Measurements from ENCODE around the gene C20orf144. TPM values are rescaled to one million over a fixed set of nuclear protein-coding genes. Genes with fewer than 3 reads are reported as not detected.

The C20orf144 gene
- total RNA-seq, 1 donor from 2014 or later = not detected

GRCh38 chr20:33651562-33652048 lies 10.5 kb upstream of the C20orf144 start:
- H3K36me3 ChIP-seq (ENCODE audit: control insufficient read depth, insufficient read depth, low read length) = no peaks in the 10 kb centered on the region
- TF ChIP-seq CTCF (IDR thresholded peaks at IDR 0.05; ENCODE audit: insufficient read depth, low read length, severe bottlenecking) = no peak
- no peak overlapping the region for H3K4me3 ChIP-seq (ENCODE audit: low read depth, low read length)
- peaks cover 1% of the 10 kb centered on the region for H3K27me3 ChIP-seq (ENCODE audit: control insufficient read depth, insufficient read depth, low read length)
- FAIRE-seq (no peak), DNase-seq (ENCODE audit: low read depth) (no peak)

- peak; percentile 39 for DNase-seq (ENCODE audit: low read depth)
- Histone ChIP-seq H3K27me3 (ENCODE audit: control insufficient read depth, insufficient read depth, low read length) (peaks cover 1% of the 10 kb centered on the region), H3K36me3 (ENCODE audit: control insufficient read depth, insufficient read depth, low read length) (no peaks in the 10 kb centered on the region), H3K4me3 (ENCODE audit: low read depth, low read length) (no peak overlapping the region)
- TF ChIP-seq CTCF (IDR thresholded peaks at IDR 0.05; ENCODE audit: insufficient read depth, low read length, severe bottlenecking) = peak; percentile 87
- FAIRE-seq = no peak
Measured at GRCh38 chr20:33653218-33653899, 8.8 kb upstream of the C20orf144 start.

- no peaks in the 10 kb centered on the region for H3K36me3 ChIP-seq (ENCODE audit: control insufficient read depth, insufficient read depth, low read length)
- TF ChIP-seq CTCF (IDR thresholded peaks at IDR 0.05; ENCODE audit: insufficient read depth, low read length, severe bottlenecking) = no peak
- H3K4me3 ChIP-seq (ENCODE audit: low read depth, low read length) = no peak overlapping the region
- no peak for FAIRE-seq
- no peak for DNase-seq (ENCODE audit: low read depth)
- H3K27me3 ChIP-seq (ENCODE audit: control insufficient read depth, insufficient read depth, low read length) = peaks cover 1% of the 10 kb centered on the region
Measured at GRCh38 chr20:33653900-33654596, 8.1 kb upstream of the C20orf144 start.

- TF ChIP-seq CTCF (IDR thresholded peaks at IDR 0.05; ENCODE audit: insufficient read depth, low read length, severe bottlenecking) = no peak
- H3K27me3 ChIP-seq (ENCODE audit: control insufficient read depth, insufficient read depth, low read length) = peaks cover 1% of the 10 kb centered on the region
- no peak overlapping the region for H3K4me3 ChIP-seq (ENCODE audit: low read depth, low read length)
- no peaks in the 10 kb centered on the region for H3K36me3 ChIP-seq (ENCODE audit: control insufficient read depth, insufficient read depth, low read length)
- FAIRE-seq (no peak), DNase-seq (ENCODE audit: low read depth) (no peak)
Measured at GRCh38 chr20:33654680-33655161, 7.4 kb upstream of the C20orf144 start.

- no peak overlapping the region for H3K4me3 ChIP-seq (ENCODE audit: low read depth, low read length)
- DNase-seq (ENCODE audit: low read depth) (no peak), FAIRE-seq (no peak)
- no peak for TF ChIP-seq CTCF (IDR thresholded peaks at IDR 0.05; ENCODE audit: insufficient read depth, low read length, severe bottlenecking)
- no peaks in the 10 kb centered on the region for H3K36me3 ChIP-seq (ENCODE audit: control insufficient read depth, insufficient read depth, low read length)
- peaks cover 1% of the 10 kb centered on the region for H3K27me3 ChIP-seq (ENCODE audit: control insufficient read depth, insufficient read depth, low read length)
Measured at GRCh38 chr20:33655164-33655563, 7.0 kb upstream of the C20orf144 start.
